ENCODE measurements around the gene NUDT4. TPM values are rescaled to one million over a fixed set of nuclear protein-coding genes. Genes with fewer than 3 reads are reported as not detected.

Gene NUDT4
- total RNA-seq, 2 experiments from 2014 or later = 26.4 to 32.4 TPM

- no peaks in the 10 kb centered on the region for H3K9me3 ChIP-seq (ENCODE audit: low read length)
- no peak overlapping the region for H3K4me3 ChIP-seq (ENCODE audit: low read depth, low read length, poor library complexity, severe bottlenecking)
- no peaks in the 10 kb centered on the region for H3K9me2 ChIP-seq (ENCODE audit: insufficient read depth, low read length)
- H3K27ac ChIP-seq (ENCODE audit: low read depth, low read length, poor library complexity, severe bottlenecking) = no peak overlapping the region
- no TSS peak for BruUV-seq (replicated peaks)
- ChIA-PET POLR2A (no interaction called here), CTCF (ENCODE audit: unreplicated experiment) (no interaction called here)
- H3K79me2 ChIP-seq (ENCODE audit: insufficient read depth, low read depth, low read length) = no peaks in the 10 kb centered on the region
- no peaks in the 10 kb centered on the region for H3K4me1 ChIP-seq (ENCODE audit: insufficient read depth, low read length, poor library complexity, severe bottlenecking)
- no peak for DNase-seq (ENCODE audit: low spot score)
- intact Hi-C loops (cut with micrococcal nuclease; ENCODE audit: unreplicated experiment) = no loop called here
- no peak overlapping the region for H3K4me2 ChIP-seq (ENCODE audit: low read length)
- TF ChIP-seq, protein P1, sequence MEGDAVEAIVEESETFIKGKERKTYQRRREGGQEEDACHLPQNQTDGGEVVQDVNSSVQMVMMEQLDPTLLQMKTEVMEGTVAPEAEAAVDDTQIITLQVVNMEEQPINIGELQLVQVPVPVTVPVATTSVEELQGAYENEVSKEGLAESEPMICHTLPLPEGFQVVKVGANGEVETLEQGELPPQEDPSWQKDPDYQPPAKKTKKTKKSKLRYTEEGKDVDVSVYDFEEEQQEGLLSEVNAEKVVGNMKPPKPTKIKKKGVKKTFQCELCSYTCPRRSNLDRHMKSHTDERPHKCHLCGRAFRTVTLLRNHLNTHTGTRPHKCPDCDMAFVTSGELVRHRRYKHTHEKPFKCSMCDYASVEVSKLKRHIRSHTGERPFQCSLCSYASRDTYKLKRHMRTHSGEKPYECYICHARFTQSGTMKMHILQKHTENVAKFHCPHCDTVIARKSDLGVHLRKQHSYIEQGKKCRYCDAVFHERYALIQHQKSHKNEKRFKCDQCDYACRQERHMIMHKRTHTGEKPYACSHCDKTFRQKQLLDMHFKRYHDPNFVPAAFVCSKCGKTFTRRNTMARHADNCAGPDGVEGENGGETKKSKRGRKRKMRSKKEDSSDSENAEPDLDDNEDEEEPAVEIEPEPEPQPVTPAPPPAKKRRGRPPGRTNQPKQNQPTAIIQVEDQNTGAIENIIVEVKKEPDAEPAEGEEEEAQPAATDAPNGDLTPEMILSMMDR (conservative IDR thresholded peaks at IDR 0.05; ENCODE audit: low read length) = no peak
- no peak for TF ChIP-seq EZH2phosphoT487 (IDR thresholded peaks at IDR 0.05; ENCODE audit: borderline replicate concordance, low read depth, low read length)
- no peaks in the 10 kb centered on the region for H4K20me1 ChIP-seq (ENCODE audit: insufficient read depth, low read length)
- no peak overlapping the region for H2AFZ ChIP-seq (ENCODE audit: low read length)
- H3K36me3 ChIP-seq (ENCODE audit: insufficient read depth, low read length) = no peaks in the 10 kb centered on the region
These were observed 43.9 kb upstream of the NUDT4 start for GRCh38 chr12:93333828-93334227.

DNA sequence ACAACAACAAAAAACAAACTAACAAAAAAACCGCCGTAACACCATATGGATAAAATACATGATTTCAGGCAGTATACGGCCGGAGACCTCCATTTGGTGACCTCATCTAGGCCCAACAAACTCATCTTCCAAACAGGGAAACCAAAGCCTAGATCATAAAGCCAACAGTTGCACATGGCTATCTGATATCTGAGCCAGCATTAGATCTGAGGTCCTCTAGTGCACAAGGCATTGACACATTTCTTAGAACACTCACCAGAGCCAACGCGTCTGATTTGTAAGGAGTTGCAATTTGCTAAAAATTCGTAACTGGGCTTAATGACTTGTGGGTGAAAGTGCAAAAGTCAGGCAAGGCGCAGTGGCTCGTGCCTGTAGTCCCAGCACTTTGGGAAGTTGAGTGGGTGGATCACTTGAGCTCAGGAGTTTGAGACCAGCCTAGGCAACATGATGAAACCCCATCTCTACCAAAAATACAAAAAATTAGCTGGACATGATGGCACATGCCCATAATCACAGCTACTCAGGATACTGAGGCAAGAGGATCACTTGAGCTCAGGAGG, 42.0 kb upstream of the NUDT4 start:
- H3K4me2 ChIP-seq (ENCODE audit: low read length) = no peak overlapping the region
- intact Hi-C loops (cut with micrococcal nuclease; ENCODE audit: unreplicated experiment) = no loop called here

More for the DNA sequence above, 42.0 kb upstream of the NUDT4 start:
- Histone ChIP-seq H3K27ac (ENCODE audit: low read depth, low read length, poor library complexity, severe bottlenecking) (no peak overlapping the region), H4K20me1 (ENCODE audit: insufficient read depth, low read length) (no peaks in the 10 kb centered on the region), H3K4me3 (ENCODE audit: low read depth, low read length, poor library complexity, severe bottlenecking) (no peak overlapping the region), H2AFZ (ENCODE audit: low read length) (no peak overlapping the region), H3K36me3 (ENCODE audit: insufficient read depth, low read length) (no peaks in the 10 kb centered on the region), H3K79me2 (ENCODE audit: insufficient read depth, low read depth, low read length) (no peaks in the 10 kb centered on the region), H3K4me1 (ENCODE audit: insufficient read depth, low read length, poor library complexity, severe bottlenecking) (no peaks in the 10 kb centered on the region), H3K9me2 (ENCODE audit: insufficient read depth, low read length) (no peaks in the 10 kb centered on the region), H3K9me3 (ENCODE audit: low read length) (no peaks in the 10 kb centered on the region)
- POLR2A ChIA-PET = interaction anchor here (0.7 to 0.9 kb wide), 3 partner anchors 16 to 237 kb away, joined by 3 to 5 read pairs (median 3); no protein-coding TSS in a partner anchor
- CTCF ChIA-PET (ENCODE audit: unreplicated experiment) = interaction anchor here (0.6 kb wide), 1 partner anchor 767 kb away, joined by 3 read pairs; no protein-coding TSS in a partner anchor
- TF ChIP-seq EZH2phosphoT487 (IDR thresholded peaks at IDR 0.05; ENCODE audit: borderline replicate concordance, low read depth, low read length) = no peak
- TF ChIP-seq, protein P1 (conservative IDR thresholded peaks at IDR 0.05; ENCODE audit: low read length) = no peak
- no TSS peak for BruUV-seq (replicated peaks)
- no peak for DNase-seq (ENCODE audit: low spot score)
